Measurements from ENCODE around the gene ADAD1.
"Not testable (repeated sequence)": the region's sequence is repeated elsewhere in the genome, so short reads cannot be mapped to it uniquely, and the experiment has no call there.

- TF ChIP-seq, protein P1, sequence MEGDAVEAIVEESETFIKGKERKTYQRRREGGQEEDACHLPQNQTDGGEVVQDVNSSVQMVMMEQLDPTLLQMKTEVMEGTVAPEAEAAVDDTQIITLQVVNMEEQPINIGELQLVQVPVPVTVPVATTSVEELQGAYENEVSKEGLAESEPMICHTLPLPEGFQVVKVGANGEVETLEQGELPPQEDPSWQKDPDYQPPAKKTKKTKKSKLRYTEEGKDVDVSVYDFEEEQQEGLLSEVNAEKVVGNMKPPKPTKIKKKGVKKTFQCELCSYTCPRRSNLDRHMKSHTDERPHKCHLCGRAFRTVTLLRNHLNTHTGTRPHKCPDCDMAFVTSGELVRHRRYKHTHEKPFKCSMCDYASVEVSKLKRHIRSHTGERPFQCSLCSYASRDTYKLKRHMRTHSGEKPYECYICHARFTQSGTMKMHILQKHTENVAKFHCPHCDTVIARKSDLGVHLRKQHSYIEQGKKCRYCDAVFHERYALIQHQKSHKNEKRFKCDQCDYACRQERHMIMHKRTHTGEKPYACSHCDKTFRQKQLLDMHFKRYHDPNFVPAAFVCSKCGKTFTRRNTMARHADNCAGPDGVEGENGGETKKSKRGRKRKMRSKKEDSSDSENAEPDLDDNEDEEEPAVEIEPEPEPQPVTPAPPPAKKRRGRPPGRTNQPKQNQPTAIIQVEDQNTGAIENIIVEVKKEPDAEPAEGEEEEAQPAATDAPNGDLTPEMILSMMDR (IDR thresholded peaks at IDR 0.05; ENCODE audit: poor library complexity) = not testable (repeated sequence)
- not testable (repeated sequence) for TF ChIP-seq EZH2 (IDR thresholded peaks at IDR 0.05; ENCODE audit: borderline replicate concordance)
Observed at GRCh38 chr4:122368786-122369185, 10.0 kb upstream of the ADAD1 start.

Measured in hepatocyte (in vitro differentiated cells).